ENCODE measurements around the gene POP4.

The POP4 gene

DNA sequence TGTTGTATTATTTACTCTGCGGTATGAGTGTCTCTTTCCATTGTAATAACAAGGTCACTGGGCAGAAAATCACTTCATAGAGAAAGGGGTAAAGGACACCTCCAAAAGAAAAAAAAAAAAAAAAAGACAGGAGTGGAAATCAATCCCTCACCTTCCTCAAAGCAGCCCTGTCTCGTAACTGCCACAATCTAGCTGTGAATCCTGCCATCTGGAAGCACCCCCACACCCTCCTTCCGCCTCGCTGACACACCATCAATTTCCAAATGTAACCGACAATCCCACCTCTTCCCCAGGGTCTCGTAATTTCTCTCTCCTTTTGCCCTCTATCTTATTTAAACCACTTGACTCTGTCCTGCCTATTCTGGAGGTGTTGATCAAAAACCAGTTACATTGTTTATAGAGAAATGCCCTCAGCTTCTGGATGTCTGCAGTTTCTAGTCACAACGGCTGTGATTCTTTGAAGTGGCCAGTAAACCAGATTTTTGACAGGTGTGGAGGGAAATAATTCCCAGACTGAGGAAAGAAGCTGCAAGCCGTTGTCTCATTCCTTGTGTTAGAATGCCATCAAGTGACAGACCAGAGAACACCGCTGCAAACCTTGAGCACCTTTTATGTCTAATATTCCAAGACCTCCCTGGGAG, 9.1 kb upstream of the POP4 start:
- H3K4me3 ChIP-seq (replicated peaks; ENCODE audit: low read depth, low read length), result no peak overlapping the region
- TF ChIP-seq, protein P1, sequence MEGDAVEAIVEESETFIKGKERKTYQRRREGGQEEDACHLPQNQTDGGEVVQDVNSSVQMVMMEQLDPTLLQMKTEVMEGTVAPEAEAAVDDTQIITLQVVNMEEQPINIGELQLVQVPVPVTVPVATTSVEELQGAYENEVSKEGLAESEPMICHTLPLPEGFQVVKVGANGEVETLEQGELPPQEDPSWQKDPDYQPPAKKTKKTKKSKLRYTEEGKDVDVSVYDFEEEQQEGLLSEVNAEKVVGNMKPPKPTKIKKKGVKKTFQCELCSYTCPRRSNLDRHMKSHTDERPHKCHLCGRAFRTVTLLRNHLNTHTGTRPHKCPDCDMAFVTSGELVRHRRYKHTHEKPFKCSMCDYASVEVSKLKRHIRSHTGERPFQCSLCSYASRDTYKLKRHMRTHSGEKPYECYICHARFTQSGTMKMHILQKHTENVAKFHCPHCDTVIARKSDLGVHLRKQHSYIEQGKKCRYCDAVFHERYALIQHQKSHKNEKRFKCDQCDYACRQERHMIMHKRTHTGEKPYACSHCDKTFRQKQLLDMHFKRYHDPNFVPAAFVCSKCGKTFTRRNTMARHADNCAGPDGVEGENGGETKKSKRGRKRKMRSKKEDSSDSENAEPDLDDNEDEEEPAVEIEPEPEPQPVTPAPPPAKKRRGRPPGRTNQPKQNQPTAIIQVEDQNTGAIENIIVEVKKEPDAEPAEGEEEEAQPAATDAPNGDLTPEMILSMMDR (IDR thresholded peaks at IDR 0.05; ENCODE audit: low read depth, low read length, missing control alignments), result peak; percentile 15
- DNase-seq (ENCODE audit: extremely low read depth, low read depth), result no peak

DNA sequence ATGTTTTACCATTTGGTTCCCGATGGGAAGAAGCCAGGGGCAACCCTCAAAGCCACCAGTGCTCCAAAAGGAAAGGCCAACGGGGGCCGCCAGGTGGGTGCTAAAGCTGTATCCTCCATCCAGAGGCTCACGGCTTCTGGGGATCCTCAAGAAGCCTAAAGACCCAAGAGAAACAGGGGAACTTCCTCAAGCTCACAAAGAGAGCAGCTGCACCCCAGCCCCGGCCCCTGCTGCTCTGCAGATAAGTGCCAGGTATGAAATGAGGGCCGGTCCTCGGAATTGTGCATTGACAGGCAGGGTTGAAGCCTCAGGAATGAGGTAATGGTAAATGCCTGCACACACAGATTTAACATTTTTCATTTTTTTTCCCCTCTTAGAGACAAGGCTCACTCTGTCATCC, 8.0 kb upstream of the POP4 start:
- DNase-seq (ENCODE audit: extremely low read depth, low read depth), result no peak
- no peak overlapping the region for H3K4me3 ChIP-seq (replicated peaks; ENCODE audit: low read depth, low read length)
- TF ChIP-seq, protein P1 (IDR thresholded peaks at IDR 0.05; ENCODE audit: low read depth, low read length, missing control alignments), result no peak

DNA sequence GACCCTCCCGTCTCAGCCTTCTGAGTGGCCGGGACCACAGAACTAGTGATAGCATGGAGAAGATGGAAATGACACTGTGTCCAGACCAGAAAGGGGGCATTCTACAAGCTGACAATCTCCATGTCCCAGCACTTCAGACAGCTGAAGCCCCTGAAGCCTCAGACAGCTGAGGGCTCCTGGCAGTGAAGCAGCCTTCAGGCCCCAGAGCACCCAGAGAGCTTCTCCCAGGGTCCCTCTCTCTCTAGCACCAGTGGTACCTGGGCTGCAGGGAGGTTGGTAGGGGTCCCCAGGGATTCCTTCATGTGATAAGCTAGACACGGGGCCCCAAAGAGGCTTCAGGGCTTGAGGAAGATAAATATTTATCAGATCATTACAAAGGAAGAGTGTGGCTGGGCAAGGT, 7.6 kb upstream of the POP4 start:
- H3K4me3 ChIP-seq (replicated peaks; ENCODE audit: low read depth, low read length), result no peak overlapping the region
- TF ChIP-seq, protein P1 (IDR thresholded peaks at IDR 0.05; ENCODE audit: low read depth, low read length, missing control alignments), result no peak
- DNase-seq (ENCODE audit: extremely low read depth, low read depth), result no peak

DNA sequence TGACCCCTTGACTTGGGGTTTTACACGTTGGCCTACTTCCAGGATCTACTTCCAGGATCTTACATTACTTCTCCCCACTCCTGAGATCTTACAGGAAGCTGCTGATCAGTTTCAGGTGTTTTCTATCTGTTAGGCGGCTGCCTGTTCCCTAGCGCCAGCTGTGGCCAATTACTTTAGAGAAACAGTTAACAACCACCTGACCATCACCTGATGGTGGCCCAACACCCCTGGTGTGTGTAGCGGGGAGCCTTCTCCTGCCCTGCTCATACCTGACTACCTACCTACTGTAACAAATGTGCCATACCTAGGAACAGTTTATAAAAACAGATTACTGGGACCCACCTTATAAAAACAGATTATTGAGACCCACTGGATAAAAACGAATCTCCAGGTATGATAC, 2.8 kb upstream of the POP4 start:
- DNase-seq (ENCODE audit: extremely low read depth, low read depth), result no peak
- TF ChIP-seq, protein P1 (IDR thresholded peaks at IDR 0.05; ENCODE audit: low read depth, low read length, missing control alignments), result no peak
- H3K4me3 ChIP-seq (replicated peaks; ENCODE audit: low read depth, low read length), result no peak overlapping the region

DNA sequence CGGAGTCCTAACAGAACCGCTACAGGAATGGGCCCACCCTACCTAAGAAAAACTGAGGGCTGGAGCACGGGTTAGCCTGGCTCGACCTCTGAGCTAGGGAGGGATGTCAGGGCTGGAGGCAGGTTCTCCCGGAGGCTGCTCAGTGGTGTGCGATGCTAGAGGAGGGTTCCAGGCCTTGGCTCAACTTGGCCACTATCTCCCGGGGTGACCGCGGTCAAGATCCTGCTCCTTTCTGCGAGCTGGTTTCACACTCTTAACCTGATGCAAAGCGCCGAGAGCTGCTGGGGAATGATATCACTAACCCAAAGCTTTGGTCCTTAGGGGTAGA, 301 bp downstream of the POP4 start:
- no peak for DNase-seq (ENCODE audit: extremely low read depth, low read depth)
- H3K4me3 ChIP-seq (replicated peaks; ENCODE audit: low read depth, low read length), result peak overlapping the region; percentile 78
- TF ChIP-seq, protein P1 (IDR thresholded peaks at IDR 0.05; ENCODE audit: low read depth, low read length, missing control alignments), result no peak

DNA sequence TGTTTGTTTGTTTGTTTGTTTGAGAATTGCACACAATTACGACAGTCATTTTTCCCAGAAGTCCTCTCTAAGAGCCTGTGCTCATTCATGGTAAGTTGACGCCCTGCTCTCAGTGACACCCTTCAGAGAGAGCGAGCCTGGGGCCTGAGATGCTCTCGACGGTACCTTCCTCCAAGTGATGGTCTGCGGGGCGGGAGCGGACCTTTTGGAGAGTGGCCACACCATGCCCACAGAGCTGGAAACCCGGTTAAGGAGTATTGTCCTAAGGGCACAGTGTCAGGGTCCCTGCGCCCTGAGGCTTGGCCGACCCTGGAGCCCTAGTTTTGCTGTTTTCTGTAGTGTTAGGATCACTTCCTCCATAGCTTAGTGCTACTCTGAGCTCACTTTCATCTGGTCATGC, 3.6 kb downstream of the POP4 start:
- no peak overlapping the region for H3K4me3 ChIP-seq (replicated peaks; ENCODE audit: low read depth, low read length)
- TF ChIP-seq, protein P1 (IDR thresholded peaks at IDR 0.05; ENCODE audit: low read depth, low read length, missing control alignments), result no peak
- no peak for DNase-seq (ENCODE audit: extremely low read depth, low read depth)

DNA sequence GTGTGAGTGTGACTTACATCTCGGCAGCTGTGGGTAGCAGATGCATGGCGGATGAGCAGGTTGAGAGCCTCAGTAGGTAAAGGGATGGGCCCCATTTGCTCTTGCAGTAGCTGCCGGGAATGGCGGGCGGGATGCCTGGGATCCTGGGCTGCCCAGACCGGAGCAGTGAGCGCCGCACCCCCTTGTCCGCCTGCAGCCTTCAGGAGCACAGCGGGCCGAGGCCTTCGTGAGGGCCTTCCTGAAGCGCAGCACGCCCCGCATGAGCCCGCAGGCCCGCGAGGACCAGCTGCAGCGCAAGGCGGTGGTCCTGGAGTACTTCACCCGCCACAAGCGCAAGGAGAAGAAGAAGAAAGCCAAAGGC, 4.1 kb downstream of the POP4 start:
- no peak for DNase-seq (ENCODE audit: extremely low read depth, low read depth)
- H3K4me3 ChIP-seq (replicated peaks; ENCODE audit: low read depth, low read length), result no peak overlapping the region
- TF ChIP-seq, protein P1 (IDR thresholded peaks at IDR 0.05; ENCODE audit: low read depth, low read length, missing control alignments), result no peak

Measured in HFF-Myc (cell line).